HG03575 (cell line): ENCODE measurements around the gene SUGCT.
"Not testable (repeated sequence)": the region's sequence is repeated elsewhere in the genome, so short reads cannot be mapped to it uniquely, and the experiment has no call there.

ENCODE experiments used
- ATAC-seq: cut with Tn5 transposase; IDR thresholded peaks from one replicate; pipeline ENCODE4 v1.9.1; 2021; ENCODE audit not compliant: unreplicated experiment, insufficient number of reproducible peaks, low FRiP score; ENCODE audit errors: extremely low read depth

Gene SUGCT

DNA sequence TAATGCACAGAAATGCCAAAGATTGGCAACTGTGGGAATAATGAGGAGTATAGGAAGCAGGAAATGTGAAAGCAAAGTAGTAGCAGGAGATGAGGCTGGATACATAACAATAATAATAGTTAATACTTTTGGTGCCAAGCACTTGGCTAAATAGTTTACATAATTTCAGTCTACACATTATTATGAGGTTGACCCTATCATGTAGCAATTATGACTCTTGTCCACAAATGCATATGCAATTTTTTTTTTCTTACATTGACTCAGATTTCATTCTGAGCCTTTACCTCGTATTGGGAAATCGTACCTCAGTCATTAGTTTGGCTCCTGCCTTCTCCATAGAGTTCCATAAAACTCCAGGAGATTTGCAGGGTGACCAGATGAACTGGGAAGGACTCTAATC, 219.9 kb downstream of the SUGCT start:
- no peak for ATAC-seq

DNA sequence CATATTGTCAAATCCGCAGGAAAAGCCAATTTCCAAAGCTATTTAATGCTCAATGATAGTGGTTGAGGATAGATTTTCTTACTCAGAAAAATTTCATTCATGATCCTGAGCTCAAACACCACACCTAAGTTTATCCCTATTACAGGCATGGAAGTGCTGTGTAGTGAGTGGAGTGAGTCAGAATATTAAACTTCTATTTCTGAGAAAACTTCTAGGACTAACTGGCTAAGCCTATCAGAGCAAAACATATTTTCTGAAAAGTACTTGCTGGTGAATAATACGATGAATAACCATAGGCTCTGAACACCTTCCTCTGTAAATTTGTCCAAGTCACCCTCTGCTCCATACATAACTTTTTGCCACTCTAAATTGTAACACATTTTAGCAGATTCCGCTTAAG, 221.5 kb downstream of the SUGCT start:
- ATAC-seq: no peak

DNA sequence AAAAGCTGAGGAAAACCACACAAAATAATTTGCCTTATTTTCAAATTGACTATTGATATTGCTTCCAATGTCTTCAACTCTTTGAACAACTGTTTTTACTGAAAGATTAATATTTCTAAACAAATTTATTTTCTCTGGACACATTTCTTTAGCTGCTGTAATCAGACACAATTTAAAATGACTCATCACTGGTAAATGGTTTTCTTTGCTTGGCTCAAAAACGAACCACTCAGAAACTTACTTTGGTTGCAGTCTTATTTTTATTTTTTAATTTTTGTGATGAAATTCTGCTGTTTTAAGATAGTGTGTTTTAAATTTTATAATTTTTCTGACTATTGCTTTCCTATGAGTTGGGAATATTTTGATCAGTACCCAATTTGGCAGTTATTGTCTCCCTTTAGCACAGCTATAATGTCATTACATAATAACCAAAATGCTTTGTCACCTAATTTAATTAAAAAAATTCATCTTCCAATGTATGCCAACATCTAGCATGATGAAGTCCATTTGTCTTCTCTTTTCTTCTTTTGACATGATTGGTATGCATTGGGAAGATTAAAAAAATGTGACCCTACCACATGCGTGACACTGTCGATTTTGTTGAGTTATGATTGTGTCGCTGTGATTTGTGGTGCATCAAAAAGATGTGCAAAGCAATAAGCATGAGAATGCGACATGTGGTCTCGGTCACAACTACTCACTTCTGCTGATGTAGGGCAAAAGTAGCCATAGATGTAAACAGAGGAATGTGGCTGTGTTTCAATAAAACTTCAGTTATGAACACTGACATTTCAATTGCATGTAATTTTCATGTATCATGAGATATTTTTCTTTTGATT, 222.3 kb downstream of the SUGCT start:
- no peak for ATAC-seq

DNA sequence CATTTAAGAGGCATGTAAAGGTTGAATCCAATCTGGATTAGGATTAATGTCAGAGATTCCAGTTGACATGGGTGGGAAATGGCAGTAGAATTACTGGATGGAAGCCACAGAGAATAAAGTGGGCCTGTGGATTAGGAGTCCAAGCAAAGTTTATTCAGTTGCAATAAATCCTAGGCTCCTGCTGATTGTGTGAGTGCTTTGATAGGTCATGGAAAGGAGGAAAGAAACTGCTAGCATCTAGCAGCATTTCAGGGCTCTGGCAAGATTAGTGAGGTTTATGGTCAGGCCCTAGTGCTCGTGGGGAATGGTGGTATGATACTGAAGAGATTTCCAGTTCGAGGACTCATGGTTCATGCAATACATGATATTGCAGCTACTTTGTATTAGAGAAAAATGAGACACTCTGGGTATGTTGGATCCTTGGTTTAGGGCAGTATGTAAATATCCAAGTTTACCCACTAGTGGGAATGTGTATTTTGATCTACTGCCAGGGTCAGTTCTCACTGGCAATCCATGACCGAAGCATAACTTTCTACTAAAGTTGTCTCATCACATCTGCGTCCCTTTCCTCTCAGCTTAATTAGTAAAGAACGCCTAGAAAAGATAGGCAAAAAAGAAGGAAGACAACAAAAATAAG, 235.0 kb downstream of the SUGCT start:
- no peak for ATAC-seq

DNA sequence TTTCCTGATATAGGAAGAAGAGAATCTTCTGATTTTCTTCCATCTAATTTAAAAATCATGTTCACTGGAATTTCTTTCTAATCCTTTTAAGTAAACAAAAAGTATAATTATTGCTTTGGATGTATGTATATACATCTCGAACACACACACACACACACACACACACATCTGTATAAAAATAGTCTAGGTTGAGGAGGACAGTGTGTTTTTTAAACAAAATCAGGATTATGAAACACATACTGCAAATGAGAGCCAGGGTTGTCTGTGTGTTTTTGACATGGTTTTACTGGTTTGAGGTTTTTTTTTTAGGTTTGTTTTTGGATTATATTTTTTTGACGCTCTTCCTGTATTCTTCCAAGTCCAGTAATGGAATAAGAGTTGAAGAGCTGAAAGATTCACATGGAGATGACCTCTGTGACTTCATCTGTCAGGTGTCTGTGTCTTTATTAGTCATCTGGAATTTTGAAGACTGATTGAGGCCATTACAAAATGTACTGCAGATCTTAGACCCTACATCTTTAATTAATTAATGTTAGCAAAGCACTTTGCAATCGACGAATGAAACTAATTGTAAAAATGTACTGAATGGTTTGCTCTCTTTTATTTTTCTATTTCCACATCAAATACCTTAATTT, 237.1 kb downstream of the SUGCT start:
- ATAC-seq: no peak

DNA sequence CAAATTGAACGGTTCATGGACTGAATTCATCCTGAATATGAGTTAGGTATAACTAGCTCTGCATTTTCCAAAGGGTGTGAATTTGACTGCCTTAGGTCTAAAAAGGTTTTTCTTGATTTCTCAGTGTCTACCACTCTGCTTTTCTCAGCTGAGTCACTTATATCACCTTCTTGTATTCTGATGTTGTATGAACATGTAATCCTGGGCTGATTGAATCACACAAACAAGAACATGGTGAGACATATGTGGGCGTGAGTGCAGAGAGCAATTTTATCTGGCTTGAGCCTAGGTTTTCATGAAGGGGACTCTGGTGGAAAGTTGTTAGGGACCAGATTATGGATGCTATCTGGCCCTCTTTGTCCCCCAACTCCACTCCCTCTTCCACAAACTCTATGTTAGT, 239.8 kb downstream of the SUGCT start:
- no peak for ATAC-seq

DNA sequence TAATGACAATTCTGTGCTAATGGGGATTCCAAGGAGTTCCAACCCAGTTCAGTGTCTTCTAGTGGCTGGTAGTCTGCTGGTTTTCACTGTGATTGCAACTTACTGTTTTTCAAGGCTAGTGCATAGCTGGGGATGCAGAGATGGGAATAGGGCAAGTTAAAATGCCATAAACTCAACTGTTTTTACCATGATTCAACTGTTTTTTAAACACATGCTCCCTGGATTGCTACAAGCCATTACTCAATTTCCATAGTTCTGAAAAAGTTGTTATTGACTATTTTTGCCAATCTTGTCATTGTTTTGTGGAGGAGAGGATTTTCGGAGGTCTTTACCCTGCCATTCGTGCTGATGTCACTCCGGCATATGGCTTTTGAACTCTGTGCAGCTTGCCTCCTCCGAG, 245.3 kb downstream of the SUGCT start:
- ATAC-seq: no peak

DNA sequence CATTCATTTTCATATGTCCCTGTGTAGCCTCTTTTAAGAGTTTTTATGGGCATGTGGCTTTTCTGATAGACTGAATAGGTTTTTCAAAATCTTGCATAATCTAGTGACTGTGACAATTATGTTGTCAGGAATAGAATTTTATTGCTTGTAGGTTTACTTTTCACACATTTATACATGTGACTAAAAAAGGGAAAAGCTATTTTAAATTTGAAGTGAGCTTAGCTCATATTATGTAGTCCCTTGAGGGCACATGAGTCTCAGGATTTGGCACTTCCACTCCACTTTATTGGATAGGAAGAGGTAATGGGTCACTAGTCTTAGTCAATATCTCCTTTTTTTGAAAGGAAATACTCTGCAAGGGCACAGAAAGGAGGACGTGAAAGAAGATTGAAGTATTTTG, 247.3 kb downstream of the SUGCT start:
- ATAC-seq: no peak

DNA sequence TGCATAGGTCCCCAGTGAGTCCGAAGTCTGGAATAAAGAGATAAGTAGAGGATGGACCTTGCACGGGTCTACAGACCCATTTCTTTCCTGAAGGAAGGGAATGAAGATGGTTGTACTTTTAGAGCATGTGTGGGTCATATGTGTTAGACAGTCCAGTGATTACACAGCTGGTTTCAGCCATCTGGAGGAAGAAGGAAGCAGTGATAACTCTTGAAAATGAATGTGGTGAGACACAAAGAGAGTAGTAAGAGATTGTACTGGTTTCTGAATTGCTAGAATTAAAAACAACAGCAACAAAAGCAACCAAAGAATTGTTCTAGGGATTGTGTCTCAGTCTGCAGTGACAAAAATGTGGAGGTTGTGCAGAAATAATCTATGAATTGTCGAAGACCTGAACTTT, 258.9 kb downstream of the SUGCT start:
- ATAC-seq: no peak

DNA sequence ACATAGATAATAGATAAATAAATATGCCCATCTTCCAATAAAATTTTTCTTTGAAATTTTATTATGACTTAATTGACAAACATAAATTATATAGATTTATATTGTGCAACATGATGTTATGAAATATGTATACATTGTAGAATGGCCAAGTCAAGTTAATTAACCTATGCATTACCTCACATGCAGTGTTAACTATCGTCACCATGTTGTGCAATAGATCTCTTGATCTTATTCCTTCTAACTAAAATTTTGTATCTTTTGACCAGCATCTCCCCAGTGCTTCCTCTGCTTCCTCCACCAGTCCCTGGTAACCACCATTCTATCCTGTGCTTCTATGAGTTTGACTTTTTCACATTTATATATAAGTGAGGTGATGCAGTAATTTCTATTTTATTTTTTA, 259.6 kb downstream of the SUGCT start:
- ATAC-seq: no peak

DNA sequence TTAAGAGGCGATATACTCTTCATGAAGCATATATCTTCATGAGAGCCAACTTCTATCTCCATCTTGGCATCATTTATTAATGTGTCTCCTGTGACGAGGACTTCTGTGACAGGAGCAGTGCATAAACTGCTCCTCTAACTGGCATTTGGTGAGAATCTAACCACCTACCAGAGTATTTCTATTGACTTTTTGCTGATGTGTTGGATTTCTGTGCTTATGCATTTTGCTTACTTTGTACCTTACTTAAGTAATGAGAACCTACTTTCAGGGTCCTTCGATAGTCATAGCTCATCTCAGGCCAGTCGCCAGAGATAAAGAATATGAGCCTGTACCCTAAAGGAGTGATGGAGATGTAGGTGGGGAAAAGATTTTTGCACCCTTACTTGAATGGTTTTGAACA, 265.7 kb downstream of the SUGCT start:
- ATAC-seq: no peak

DNA sequence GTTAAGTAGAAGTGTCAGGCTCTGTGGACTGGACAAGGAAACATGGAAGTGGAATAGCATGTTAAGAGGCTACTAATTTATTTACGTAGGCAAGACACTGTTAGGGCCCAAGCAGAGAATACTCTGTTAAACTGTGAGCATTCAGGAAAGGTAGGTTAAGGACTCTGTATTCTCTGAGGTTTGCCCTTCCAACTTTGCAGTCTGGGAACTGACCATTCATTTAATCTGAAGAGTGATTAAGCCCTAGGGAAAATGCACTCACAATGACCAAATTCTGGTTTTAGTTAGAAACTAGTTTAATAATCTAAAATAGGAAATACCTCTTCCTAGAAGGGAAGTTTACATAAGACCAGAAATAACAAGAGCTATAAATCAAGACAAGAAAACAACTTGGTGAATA, 266.6 kb downstream of the SUGCT start:
- ATAC-seq: no peak

DNA sequence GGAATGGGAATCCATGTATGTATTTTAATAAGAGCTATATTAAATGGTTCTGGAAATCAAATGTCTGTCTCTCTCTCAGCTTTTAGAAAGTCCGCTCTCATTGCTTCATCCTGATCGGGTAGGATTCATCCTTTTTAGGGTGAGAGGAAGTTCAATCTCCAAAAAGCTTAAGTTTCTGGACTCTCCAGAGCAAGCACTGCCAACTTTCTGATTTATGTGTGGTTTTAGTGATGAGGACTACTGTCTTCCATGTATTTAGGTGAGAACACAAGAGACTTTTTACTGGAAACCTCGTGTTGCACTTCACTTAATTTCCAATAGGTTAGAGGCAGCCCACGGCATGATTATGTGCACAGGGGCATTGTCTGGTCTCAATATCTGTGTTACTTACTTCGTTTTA, 267.9 kb downstream of the SUGCT start:
- ATAC-seq: no peak

DNA sequence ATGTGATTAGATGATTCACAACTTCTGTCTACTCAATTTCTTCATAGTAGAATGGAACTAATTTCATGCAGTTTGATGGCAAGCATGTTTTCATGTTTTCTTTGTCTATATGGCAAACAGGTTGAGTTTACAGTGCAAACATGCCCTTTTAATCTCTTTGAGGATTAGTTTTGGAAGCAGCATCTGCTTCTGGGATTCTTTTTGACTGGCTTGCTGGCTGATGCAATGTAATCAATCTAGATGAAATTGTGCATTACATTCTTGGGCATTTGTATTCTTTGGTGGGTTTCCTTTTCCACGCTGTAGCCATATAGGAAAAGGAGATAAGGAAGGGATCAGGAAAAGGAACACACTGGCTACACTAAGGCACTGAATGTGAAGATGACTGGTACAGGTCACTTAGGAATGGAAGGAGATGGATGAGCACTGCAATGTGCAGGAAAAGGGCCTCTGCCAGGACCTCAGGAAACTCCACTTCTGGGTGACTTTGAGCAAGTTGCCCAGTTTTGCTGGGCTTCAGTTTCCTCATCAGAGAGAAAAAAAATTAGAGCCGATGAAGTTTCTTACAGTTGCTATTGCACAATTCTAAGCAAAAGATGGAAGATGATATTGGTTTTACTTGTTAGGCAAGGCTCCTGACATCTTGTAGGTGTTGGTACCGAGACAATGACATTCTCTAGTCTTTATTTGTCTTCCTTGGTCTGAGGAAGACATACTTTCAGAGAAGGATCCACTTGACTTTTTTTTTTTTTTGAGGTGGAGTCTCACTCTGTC, 269.1 kb downstream of the SUGCT start:
- no peak for ATAC-seq

DNA sequence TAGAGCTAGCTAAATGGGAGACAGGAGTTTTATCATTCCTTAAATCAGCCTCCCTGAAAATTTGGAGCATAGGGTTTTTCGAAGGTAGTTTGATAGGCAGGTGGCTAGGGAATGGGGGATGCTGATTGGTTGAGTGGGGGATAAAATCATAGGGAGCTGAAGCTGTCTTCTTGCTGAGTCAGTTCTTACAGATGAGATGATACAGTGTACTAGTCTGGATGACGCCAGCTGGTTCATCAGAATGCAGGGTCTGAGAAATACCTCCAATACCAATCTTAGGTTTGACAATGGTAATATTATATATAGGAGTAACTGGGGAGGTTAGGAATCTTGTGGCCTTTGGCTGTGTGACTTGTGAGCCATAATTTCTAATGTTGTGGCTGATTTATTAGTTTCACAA, 271.2 kb downstream of the SUGCT start:
- no peak for ATAC-seq

DNA sequence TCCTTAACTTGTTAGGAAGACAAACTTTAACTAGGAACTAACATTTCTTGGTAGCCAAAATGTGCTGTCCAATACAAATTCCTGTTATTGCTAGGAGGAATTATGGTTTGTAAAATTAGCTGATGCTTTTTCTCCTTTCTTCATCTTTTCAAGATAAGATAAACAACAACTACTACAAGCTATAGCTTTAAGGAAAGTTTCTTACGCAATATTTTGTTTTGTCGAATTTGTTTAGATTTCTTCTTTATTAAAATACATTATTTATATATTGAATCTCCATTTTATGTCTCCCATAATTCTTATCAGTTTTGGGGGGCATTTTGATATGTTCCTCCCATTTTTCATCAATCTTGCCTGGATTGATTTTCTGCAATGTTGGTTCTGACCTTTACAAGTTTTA, 277.5 kb downstream of the SUGCT start:
- ATAC-seq: no peak

DNA sequence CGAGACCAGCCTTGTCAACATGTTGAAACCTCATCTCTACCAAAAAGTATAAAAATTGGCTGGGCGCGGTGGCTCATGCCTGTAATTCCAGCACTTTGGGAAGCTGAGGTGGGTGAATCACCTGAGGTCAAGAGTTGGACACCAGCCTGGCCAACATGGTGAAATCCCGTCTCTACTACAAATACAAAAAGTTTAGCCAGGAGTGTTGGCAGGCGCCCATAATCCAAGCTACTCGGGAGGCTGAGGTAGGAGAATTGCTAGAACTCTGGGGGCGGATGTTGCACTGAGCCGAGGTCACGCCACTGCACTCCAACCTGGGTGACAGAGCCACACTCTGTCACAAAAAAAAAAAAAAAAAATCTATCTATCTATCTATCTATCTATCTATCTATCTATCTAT, 279.9 kb downstream of the SUGCT start:
- ATAC-seq: not testable (repeated sequence)

DNA sequence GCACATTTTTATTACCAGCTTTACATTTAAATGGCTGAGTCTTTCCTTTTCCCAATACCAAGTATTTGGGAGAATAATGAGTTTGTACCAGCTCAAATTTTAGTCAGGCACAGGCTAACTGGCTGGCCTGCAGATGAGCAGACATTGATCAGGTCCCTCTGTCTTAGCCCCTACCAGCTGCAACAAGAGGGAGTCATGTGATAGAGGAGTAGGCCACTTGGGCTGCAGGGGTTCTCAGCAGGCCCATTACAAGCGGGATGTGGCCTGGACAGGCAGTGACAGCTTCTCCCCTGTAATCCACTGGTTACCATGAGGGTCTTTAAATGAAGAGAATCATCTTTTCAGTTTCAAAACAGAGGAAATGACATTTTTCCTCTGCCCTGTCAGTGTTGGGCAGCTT, 283.6 kb downstream of the SUGCT start:
- ATAC-seq: no peak

DNA sequence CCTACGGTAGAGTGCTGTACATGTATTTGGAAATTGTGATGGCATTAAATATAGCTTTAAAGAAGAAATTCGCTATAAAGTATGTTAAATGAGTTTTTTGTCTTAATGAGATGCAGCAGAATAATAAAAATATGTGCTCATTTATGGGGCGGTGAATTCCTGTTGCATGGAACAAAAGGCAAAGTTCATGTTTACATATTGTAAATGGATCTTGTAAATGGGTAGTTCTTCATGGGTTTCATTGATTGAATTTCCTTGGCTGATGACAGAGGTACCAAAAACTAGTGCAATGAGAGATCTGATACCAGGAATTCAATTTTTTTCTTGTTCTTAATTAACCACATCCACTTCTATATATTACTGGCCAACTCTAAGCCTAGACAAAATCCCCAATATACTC, 284.2 kb downstream of the SUGCT start:
- no peak for ATAC-seq

DNA sequence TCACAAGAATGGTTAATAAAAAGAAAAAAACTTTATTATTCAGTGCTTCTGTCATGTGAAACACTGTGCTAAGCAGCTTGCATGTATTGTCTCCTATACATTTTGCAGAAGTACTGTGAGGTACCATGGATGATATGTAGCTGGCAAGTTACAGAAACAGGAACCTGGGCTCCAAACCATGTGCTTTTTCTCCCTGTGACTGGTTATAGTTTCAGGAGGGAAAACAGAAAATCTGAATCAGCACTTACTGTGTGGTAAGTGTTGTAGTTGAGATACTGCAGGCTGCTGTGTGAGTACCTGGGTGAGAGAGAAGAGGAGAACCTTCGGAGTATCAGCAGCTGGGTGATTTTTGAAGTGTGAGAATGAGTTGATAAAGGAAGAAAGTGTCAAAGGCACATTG, 285.0 kb downstream of the SUGCT start:
- ATAC-seq: no peak
